Measurements from ENCODE around the gene ACAT1.
"Not testable (repeated sequence)": the region's sequence is repeated elsewhere in the genome, so short reads cannot be mapped to it uniquely, and the experiment has no call there.

ACAT1 gene

DNA sequence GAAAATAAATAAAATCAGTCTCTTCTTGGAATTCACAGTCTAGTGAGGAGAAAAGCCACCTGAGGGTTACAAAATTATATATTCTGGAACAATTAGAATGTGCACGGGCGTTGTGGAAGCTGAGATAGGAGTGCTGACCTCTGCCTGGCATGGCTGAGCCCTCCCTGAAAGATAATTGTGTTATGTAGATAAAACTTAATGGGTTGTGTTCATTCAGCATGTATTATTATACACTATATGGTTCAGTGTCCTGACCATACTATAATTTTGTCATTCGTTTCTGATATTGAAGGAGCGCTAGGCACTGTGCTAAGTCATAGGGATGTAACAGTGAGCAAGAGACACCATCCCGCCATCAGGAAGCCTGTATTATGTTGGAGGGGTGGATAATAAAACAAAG lies 3.7 kb downstream of the ACAT1 start:
- no peak for TF ChIP-seq CTCF (IDR thresholded peaks at IDR 0.05; ENCODE audit: low read depth, low read length)
- no peak for DNase-seq (ENCODE audit: low read depth, low spot score)
- H3K4me3 ChIP-seq (ENCODE audit: low read depth, low read length): no peak overlapping the region
- in situ Hi-C loops (cut with HindIII; ENCODE audit: low sequenced_read_pairs): no loop called here

DNA sequence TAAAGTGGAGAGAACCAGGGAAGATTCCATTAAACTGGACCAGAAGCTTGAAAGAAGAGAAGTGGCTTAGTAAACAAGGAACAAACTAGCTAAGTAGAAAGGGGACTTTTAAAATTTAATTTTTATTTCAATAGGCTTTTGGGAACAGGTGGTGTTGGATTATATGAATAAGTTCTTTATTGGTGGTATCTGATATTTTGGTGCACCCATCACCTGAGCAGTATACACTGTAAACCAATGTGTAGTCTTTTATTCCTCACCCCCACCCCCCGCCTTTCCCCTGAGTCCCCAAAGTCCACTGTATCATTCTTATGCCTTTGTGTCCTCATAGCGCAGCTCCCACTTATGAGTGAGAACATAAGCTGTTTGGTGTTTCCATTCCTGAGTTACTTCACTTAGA lies 7.4 kb downstream of the ACAT1 start:
- in situ Hi-C loops (cut with HindIII; ENCODE audit: low sequenced_read_pairs): no loop called here
- TF ChIP-seq CTCF (IDR thresholded peaks at IDR 0.05; ENCODE audit: low read depth, low read length): no peak
- no peak for DNase-seq (ENCODE audit: low read depth, low spot score)
- H3K4me3 ChIP-seq (ENCODE audit: low read depth, low read length): no peak overlapping the region

DNA sequence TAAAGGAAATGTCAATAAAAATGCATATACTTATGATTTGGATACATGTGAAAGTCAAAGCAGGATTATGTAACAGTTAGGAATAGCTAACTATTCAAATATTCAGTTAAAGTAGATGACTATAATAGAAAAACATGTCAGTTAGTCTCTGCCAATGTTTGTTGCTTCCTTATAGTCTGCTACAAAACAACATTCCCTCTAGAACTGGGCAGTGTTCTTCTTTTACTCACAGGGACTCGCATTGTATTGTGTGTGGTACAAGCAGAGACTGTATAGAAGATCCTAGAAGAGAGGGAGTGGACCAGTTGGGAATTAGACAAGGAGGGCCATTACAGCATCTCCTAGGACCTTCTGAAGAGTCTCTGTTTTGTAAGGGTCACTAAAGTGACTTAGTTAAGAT lies 10.6 kb downstream of the ACAT1 start:
- no peak for TF ChIP-seq CTCF (IDR thresholded peaks at IDR 0.05; ENCODE audit: low read depth, low read length)
- in situ Hi-C loops (cut with HindIII; ENCODE audit: low sequenced_read_pairs): no loop called here
- DNase-seq (ENCODE audit: low read depth, low spot score): no peak
- H3K4me3 ChIP-seq (ENCODE audit: low read depth, low read length): no peak overlapping the region

DNA sequence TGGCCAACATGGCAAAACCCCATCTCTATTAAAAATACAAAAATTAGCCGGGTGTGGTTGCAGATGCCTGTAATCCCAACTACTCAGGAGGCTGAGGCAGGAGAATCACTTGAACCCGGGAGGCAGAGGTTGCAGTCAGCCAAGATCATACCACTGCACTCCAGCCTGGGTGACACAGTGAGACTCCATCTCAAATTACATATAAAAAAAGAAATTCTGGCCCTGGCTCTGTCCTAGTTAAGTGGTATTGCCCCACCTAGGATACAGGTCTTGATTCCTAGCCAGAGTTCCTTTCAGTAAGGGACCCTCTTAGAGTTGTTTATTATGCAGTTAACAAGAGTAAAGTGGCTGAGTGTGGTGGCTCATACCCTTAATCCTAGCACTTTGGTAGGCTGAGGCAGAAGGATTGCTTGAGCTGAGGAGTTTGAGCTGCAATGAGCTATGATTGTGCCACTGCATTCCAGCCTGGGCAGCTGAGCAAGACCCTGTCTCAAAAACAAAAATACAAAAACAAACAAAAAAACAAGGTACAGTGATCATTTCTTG lies 11.7 kb downstream of the ACAT1 start:
- in situ Hi-C loops (cut with HindIII; ENCODE audit: low sequenced_read_pairs); H3K4me3 ChIP-seq (ENCODE audit: low read depth, low read length): not testable (repeated sequence)

DNA sequence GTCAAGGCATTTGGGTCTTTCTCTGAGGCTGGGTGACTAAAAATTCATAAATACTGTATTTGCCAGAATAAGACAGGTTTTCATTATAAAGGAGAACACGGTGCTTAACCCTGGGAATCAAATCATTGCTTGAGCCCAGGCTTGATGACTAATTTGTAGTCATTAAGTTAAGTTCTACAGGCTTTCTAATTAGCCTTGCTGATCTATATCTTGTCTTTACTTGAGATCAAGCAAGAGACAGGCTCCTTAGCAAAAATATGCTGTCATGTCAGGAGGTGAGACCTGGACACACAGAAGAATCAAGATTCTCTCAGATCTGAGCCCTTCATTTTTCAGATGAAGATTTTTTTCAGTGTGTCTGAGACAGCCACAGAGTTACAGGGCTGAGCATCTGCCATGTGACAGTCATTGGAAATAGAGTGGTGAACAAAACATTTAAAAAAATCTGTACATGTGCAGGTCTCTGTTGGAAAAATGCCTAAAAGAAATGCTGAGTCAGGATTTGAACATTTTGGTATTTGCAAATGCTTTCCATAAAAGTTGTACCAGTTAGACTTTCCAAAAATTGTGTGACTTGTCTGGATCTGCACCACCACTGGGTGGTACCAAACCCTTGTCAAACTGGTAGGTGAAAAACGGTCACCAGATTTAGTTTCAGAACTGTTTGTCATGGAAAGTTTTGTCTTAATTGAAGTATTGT lies 14.6 kb downstream of the ACAT1 start:
- peak; percentile 27 for DNase-seq (ENCODE audit: low read depth, low spot score)
- no peak overlapping the region for H3K4me3 ChIP-seq (ENCODE audit: low read depth, low read length)
- TF ChIP-seq CTCF (IDR thresholded peaks at IDR 0.05; ENCODE audit: low read depth, low read length): no peak
- in situ Hi-C loops (cut with HindIII; ENCODE audit: low sequenced_read_pairs): no loop called here

More for the DNA sequence above, 11.7 kb downstream of the ACAT1 start:
- not testable (repeated sequence) for DNase-seq (ENCODE audit: low read depth, low spot score)

DNA sequence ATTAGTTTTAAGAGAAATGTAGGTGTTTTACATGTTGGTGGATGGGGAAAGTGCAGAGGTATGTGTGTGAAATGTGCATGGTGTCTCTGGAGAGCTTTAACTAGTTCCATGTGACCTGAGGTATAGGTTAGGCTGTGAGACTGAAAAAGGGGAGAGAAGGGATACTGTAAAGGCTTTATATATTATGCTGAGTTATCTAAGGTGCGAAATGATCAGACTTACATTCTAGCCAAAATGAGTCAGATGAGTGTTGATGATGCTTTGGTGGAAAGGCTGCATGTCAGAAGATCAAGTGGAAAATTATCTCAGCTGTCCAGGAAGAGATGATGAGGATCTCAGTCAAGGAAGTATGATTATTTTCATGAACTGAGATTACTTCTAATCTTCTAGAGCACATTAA lies 15.8 kb downstream of the ACAT1 start:
- in situ Hi-C loops (cut with HindIII; ENCODE audit: low sequenced_read_pairs): no loop called here
- no peak for TF ChIP-seq CTCF (IDR thresholded peaks at IDR 0.05; ENCODE audit: low read depth, low read length)
- no peak overlapping the region for H3K4me3 ChIP-seq (ENCODE audit: low read depth, low read length)
- no peak for DNase-seq (ENCODE audit: low read depth, low spot score)

GRCh38 chr11:108142304-108142703 lies 20.9 kb downstream of the ACAT1 start:
- no peak for TF ChIP-seq CTCF (IDR thresholded peaks at IDR 0.05; ENCODE audit: low read depth, low read length)
- in situ Hi-C loops (cut with HindIII; ENCODE audit: low sequenced_read_pairs): no loop called here
- no peak overlapping the region for H3K4me3 ChIP-seq (ENCODE audit: low read depth, low read length)
- no peak for DNase-seq (ENCODE audit: low read depth, low spot score)
